ENCODE data around the gene MCUB.
"Not testable (repeated sequence)": the region's sequence is repeated elsewhere in the genome, so short reads cannot be mapped to it uniquely, and the experiment has no call there.

MCUB gene

DNA sequence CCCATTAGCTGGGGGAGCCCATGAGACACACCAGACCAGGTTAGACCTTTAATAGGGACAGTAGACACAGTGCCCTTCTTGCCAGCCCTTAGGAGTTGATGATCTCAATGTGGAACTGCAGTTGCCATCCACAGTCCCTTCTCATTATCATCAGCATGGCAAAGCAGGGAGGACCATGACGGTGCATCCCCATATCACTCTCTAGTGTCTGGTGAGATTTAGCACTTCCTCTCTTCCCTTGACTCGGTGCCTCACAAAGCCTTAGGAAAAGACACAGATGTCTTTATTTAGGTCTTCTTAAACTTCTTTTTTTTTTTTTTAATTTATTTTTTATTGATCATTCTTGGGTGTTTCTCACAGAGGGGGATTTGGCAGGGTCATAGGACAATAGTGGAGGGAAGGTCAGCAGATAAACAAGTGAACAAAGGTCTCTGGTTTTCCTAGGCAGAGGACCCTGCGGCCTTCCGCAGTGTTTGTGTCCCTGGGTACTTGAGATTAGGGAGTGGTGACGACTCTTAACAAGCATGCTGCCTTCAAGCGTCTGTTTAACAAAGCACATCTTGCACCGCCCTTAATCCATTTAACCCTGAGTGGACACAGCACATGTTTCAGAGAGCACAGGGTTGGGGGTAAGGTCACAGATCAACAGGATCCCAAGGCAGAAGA is 36.5 kb downstream of the MCUB start:
- H3K27ac ChIP-seq (ENCODE audit: low read depth, low read length); H3K9me3 ChIP-seq (ENCODE audit: control insufficient read depth in 5 of 5, low read length in 5 of 5); H3K36me3 ChIP-seq (ENCODE audit: control insufficient read depth in 5 of 5, insufficient read depth in 5 of 5, low read length in 5 of 5); H3K9ac ChIP-seq (ENCODE audit: low read length in 5 of 5); H3K4me1 ChIP-seq (ENCODE audit: control insufficient read depth in 5 of 5, insufficient read depth in 5 of 5, low read length in 5 of 5); H3K27me3 ChIP-seq (ENCODE audit: control insufficient read depth in 5 of 5, insufficient read depth in 4 of 5, low read length in 5 of 5); H3K4me3 ChIP-seq (ENCODE audit: low read depth in 1 of 5, low read length in 5 of 5): not testable (repeated sequence)

DNA sequence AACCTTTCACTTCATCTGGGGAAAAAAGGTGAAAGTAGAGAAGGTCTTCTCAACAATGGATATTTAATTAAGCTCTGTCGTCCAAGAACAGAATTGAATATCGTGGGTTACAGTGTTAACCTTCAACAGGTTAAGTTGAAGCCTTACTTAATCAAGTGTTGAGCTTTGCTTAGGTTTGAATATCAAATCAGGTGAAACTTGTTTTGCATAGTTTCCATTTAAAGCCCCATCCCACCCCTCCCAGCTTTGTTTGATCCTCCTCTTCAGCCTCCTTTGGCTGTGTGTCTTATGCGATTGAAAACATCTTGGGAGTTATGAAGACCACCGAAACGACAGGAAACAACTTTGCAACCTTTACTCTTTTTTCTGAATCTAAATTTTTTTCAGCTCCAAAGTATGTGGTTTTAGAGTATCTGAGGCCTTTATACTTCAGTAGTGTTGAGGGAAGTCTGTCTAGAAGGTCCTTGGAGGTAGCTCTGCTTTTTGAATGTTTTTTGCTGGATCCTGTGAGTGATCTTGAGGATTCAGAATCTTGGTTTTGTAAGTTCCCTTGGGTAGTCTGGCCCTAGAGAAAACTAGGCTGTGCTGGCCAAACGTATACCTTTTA is 39.1 kb downstream of the MCUB start:
- Histone ChIP-seq H3K4me3 (ENCODE audit: low read depth in 1 of 5, low read length in 5 of 5) (no peak overlapping the region), H3K4me1 (ENCODE audit: control insufficient read depth in 5 of 5, insufficient read depth in 5 of 5, low read length in 5 of 5) (no peaks in the 10 kb centered on the region), H3K27ac (ENCODE audit: low read depth, low read length) (no peak overlapping the region), H3K9me3 (ENCODE audit: control insufficient read depth in 5 of 5, low read length in 5 of 5) (no peaks in the 10 kb centered on the region), H3K36me3 (ENCODE audit: control insufficient read depth in 5 of 5, insufficient read depth in 5 of 5, low read length in 5 of 5) (no peaks in the 10 kb centered on the region), H3K9ac (ENCODE audit: low read length in 5 of 5) (no peak overlapping the region), H3K27me3 (ENCODE audit: control insufficient read depth in 5 of 5, insufficient read depth in 4 of 5, low read length in 5 of 5) (no peaks in the 10 kb centered on the region)

DNA sequence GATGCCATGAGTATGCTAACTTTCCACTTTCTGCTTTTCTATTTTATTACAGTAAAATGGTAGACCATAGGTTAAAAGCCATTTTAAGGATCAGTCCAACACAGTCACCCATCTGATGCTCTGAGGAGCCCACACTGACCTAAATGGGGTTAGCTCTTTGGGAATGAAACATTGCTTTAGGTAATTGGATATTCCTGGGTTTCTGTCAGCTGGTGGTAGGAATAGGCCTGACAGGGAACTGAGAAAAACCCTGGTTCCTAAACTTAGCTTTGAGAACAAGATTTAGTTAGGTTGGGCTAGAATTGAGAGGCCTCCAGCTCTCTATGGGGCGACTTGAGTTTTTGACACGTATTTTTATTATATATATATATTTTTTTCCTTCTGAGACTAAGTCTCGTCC is 40.4 kb downstream of the MCUB start:
- Histone ChIP-seq H3K27me3 (ENCODE audit: control insufficient read depth in 5 of 5, insufficient read depth in 4 of 5, low read length in 5 of 5) (no peaks in the 10 kb centered on the region), H3K36me3 (ENCODE audit: control insufficient read depth in 5 of 5, insufficient read depth in 5 of 5, low read length in 5 of 5) (no peaks in the 10 kb centered on the region), H3K4me3 (ENCODE audit: low read depth in 1 of 5, low read length in 5 of 5) (no peak overlapping the region), H3K27ac (ENCODE audit: low read depth, low read length) (no peak overlapping the region), H3K4me1 (ENCODE audit: control insufficient read depth in 5 of 5, insufficient read depth in 5 of 5, low read length in 5 of 5) (no peaks in the 10 kb centered on the region), H3K9me3 (ENCODE audit: control insufficient read depth in 5 of 5, low read length in 5 of 5) (no peaks in the 10 kb centered on the region), H3K9ac (ENCODE audit: low read length in 5 of 5) (no peak overlapping the region)

DNA sequence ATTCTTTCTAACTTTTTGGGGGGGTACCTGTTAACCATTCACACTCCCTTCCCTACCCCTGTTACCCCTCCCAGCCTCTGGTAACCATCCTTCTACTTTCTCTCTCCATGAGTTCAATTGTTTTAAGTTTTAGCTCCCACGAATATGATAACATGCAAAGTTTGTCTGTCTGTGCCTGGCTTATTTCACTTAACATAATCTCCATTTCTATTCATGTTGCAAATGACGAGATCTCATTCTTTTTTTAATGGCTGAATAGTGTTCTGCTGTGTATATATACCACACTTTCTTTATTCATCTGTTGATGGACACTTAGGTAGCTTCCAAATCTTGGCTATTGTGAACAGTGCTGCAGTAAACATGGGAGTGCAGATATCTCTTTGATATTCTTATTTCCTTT is 41.3 kb downstream of the MCUB start:
- Histone ChIP-seq H3K27me3 (ENCODE audit: control insufficient read depth in 5 of 5, insufficient read depth in 4 of 5, low read length in 5 of 5) (no peaks in the 10 kb centered on the region), H3K9me3 (ENCODE audit: control insufficient read depth in 5 of 5, low read length in 5 of 5) (no peaks in the 10 kb centered on the region), H3K4me3 (ENCODE audit: low read depth in 1 of 5, low read length in 5 of 5) (no peak overlapping the region), H3K9ac (ENCODE audit: low read length in 5 of 5) (no peak overlapping the region), H3K36me3 (ENCODE audit: control insufficient read depth in 5 of 5, insufficient read depth in 5 of 5, low read length in 5 of 5) (no peaks in the 10 kb centered on the region), H3K27ac (ENCODE audit: low read depth, low read length) (no peak overlapping the region), H3K4me1 (ENCODE audit: control insufficient read depth in 5 of 5, insufficient read depth in 5 of 5, low read length in 5 of 5) (no peaks in the 10 kb centered on the region)

DNA sequence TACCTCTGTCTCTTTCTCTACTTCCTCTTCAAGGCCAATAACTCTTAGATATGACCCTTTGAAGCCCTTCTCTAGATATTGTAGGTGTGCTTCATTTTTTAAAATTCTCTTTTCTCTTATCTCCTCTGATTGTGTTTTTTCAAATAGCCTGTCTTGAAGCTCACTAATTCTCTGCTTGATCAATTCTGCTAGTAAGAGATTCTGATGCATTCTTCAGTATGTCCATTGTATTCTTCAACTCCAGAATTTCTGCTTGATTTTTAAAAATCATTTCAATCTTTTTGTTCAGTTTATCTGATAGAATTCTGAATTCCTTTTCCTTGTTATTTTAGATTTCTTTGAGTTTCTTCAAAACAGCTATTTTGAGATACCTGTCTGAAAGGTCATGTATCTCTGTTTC is 47.9 kb downstream of the MCUB start:
- Histone ChIP-seq H3K4me3 (ENCODE audit: low read depth in 1 of 5, low read length in 5 of 5) (no peak overlapping the region), H3K9ac (ENCODE audit: low read length in 5 of 5) (no peak overlapping the region), H3K4me1 (ENCODE audit: control insufficient read depth in 5 of 5, insufficient read depth in 5 of 5, low read length in 5 of 5) (no peaks in the 10 kb centered on the region), H3K36me3 (ENCODE audit: control insufficient read depth in 5 of 5, insufficient read depth in 5 of 5, low read length in 5 of 5) (peaks cover 0 to 3% (median 0%) of the 10 kb centered on the region in 5 donors), H3K27ac (ENCODE audit: low read depth, low read length) (no peak overlapping the region), H3K27me3 (ENCODE audit: control insufficient read depth in 5 of 5, insufficient read depth in 4 of 5, low read length in 5 of 5) (no peaks in the 10 kb centered on the region), H3K9me3 (ENCODE audit: control insufficient read depth in 5 of 5, low read length in 5 of 5) (no peaks in the 10 kb centered on the region)

DNA sequence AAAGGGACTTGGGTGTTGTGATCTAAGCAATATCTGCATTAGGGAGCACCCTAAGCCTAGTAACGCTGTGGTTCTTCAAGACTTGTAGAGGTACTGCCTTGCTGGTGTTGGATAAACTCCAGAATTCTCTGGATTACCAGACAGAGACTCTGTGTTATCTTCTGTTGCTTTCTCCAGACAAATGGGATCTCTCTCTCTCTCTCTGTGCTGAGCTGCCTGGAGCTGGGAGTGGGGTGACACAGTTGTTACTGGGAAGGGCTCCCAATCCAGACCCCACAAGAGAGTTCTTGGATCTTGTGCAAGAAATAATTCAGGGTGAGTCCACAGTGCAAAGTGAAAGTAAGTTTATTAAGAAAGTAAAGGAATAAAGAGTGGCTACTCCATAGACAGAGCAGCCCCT is 48.8 kb downstream of the MCUB start:
- peaks cover 0 to 3% (median 0%) of the 10 kb centered on the region in 5 donors for H3K36me3 ChIP-seq (ENCODE audit: control insufficient read depth in 5 of 5, insufficient read depth in 5 of 5, low read length in 5 of 5)
- no peak overlapping the region for H3K9ac ChIP-seq (ENCODE audit: low read length in 5 of 5)
- no peak overlapping the region for H3K4me3 ChIP-seq (ENCODE audit: low read depth in 1 of 5, low read length in 5 of 5)
- no peak overlapping the region for H3K27ac ChIP-seq (ENCODE audit: low read depth, low read length)
- H3K27me3 ChIP-seq (ENCODE audit: control insufficient read depth in 5 of 5, insufficient read depth in 4 of 5, low read length in 5 of 5) = no peaks in the 10 kb centered on the region
- no peaks in the 10 kb centered on the region for H3K9me3 ChIP-seq (ENCODE audit: control insufficient read depth in 5 of 5, low read length in 5 of 5)
- no peaks in the 10 kb centered on the region for H3K4me1 ChIP-seq (ENCODE audit: control insufficient read depth in 5 of 5, insufficient read depth in 5 of 5, low read length in 5 of 5)

DNA sequence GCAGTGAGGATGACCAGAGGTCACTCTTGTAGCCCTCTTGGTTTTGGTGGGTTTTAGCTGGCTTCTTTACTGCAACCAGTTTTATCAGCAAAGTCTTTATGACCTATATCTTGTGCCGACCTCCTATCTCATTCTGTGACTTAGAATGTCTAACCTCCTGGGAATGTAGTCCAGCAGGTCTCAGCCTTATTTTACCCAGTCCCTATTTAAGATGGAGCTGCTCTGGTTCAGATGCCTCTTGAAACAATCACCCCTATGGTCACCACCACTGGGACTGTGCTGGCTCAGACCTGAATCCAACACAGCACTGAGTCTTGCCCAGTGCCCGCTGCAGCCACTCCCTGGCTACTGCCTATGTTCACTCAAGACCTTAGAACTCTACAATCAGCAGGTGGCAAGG is 49.4 kb downstream of the MCUB start:
- Histone ChIP-seq H3K36me3 (ENCODE audit: control insufficient read depth in 5 of 5, insufficient read depth in 5 of 5, low read length in 5 of 5) (peaks cover 0 to 3% (median 0%) of the 10 kb centered on the region in 5 donors), H3K4me1 (ENCODE audit: control insufficient read depth in 5 of 5, insufficient read depth in 5 of 5, low read length in 5 of 5) (no peaks in the 10 kb centered on the region), H3K4me3 (ENCODE audit: low read depth in 1 of 5, low read length in 5 of 5) (no peak overlapping the region), H3K27me3 (ENCODE audit: control insufficient read depth in 5 of 5, insufficient read depth in 4 of 5, low read length in 5 of 5) (no peaks in the 10 kb centered on the region), H3K9ac (ENCODE audit: low read length in 5 of 5) (no peak overlapping the region), H3K27ac (ENCODE audit: low read depth, low read length) (no peak overlapping the region), H3K9me3 (ENCODE audit: control insufficient read depth in 5 of 5, low read length in 5 of 5) (no peaks in the 10 kb centered on the region)

DNA sequence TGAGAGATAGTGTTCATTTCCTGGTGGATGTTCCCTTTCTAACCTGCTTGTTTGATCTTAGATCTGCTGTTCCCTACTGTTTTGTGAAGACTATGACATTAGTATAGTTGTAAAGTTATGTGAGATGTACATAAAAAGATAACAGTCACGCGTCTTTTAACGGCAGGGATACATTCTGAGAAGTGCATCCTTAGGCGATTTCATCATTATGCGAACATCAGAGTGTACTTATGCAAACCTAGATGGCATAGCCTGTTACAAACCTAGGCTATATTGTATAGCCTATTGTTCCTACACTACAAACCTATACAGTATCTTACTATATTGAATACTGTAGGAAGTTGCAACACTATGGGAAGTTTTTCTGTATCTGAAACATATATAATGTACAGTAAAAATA is 50.4 kb downstream of the MCUB start:
- peaks cover 0 to 3% (median 0%) of the 10 kb centered on the region in 5 donors for H3K36me3 ChIP-seq (ENCODE audit: control insufficient read depth in 5 of 5, insufficient read depth in 5 of 5, low read length in 5 of 5)
- no peak overlapping the region for H3K27ac ChIP-seq (ENCODE audit: low read depth, low read length)
- no peak overlapping the region for H3K9ac ChIP-seq (ENCODE audit: low read length in 5 of 5)
- no peaks in the 10 kb centered on the region for H3K9me3 ChIP-seq (ENCODE audit: control insufficient read depth in 5 of 5, low read length in 5 of 5)
- peaks cover 0 to 6% (median 0%) of the 10 kb centered on the region in 5 donors for H3K4me1 ChIP-seq (ENCODE audit: control insufficient read depth in 5 of 5, insufficient read depth in 5 of 5, low read length in 5 of 5)
- H3K27me3 ChIP-seq (ENCODE audit: control insufficient read depth in 5 of 5, insufficient read depth in 4 of 5, low read length in 5 of 5) = no peaks in the 10 kb centered on the region
- no peak overlapping the region for H3K4me3 ChIP-seq (ENCODE audit: low read depth in 1 of 5, low read length in 5 of 5)

DNA sequence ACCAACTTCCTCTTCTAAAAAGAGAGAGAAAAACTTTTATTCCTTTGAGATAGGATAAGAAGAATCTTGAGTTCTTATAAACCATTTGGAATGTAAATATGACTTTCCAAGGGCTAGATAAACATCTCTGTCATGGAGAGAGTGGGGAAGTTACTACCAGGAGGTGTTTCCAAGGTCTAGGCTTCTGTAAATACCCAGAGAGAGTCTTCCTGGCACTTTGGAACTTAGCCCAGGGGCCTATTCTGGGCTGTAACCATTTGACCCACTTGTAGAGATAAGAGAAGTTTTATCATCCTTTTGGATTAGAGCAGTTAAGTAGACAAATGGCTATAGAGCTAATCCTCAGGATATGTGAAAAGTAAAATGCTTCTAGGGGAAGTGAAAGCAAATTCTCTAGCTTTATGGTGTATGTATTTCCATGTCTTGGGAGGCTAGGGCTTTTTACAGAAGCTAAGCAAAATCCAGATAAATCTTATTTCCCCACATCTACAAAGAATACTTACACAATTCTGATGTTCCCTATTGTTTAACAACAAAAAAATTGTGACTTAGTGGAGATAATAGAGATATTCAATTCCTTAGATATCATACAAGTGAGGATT is 51.1 kb downstream of the MCUB start:
- Histone ChIP-seq H3K9me3 (ENCODE audit: control insufficient read depth in 5 of 5, low read length in 5 of 5) (no peaks in the 10 kb centered on the region), H3K27ac (ENCODE audit: low read depth, low read length) (no peak overlapping the region), H3K4me3 (ENCODE audit: low read depth in 1 of 5, low read length in 5 of 5) (no peak overlapping the region), H3K9ac (ENCODE audit: low read length in 5 of 5) (no peak overlapping the region), H3K36me3 (ENCODE audit: control insufficient read depth in 5 of 5, insufficient read depth in 5 of 5, low read length in 5 of 5) (peaks cover 0 to 3% (median 0%) of the 10 kb centered on the region in 5 donors), H3K4me1 (ENCODE audit: control insufficient read depth in 5 of 5, insufficient read depth in 5 of 5, low read length in 5 of 5) (peaks cover 0 to 6% (median 0%) of the 10 kb centered on the region in 5 donors), H3K27me3 (ENCODE audit: control insufficient read depth in 5 of 5, insufficient read depth in 4 of 5, low read length in 5 of 5) (no peaks in the 10 kb centered on the region)

DNA sequence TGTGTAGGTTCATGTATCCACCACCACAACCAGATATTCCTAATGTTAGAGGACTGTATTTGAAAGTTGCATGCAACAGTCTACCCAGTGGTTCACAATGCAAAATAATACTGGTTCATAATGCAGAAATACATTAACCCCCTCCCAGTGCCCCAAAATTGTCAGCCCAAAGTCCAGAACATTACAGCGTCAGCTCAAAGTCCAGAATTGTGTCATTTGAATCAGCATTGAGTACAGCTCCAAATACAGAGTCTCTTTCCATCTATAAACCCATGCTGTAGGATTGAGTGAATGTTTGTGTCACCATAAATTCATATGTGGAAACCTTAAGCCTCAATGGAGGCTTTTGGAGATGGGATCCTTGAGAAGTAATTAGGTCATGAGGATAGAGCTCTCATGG is 54.0 kb downstream of the MCUB start:
- Histone ChIP-seq H3K9ac (ENCODE audit: low read length in 5 of 5) (no peak overlapping the region), H3K27me3 (ENCODE audit: control insufficient read depth in 5 of 5, insufficient read depth in 4 of 5, low read length in 5 of 5) (no peaks in the 10 kb centered on the region), H3K27ac (ENCODE audit: low read depth, low read length) (no peak overlapping the region), H3K36me3 (ENCODE audit: control insufficient read depth in 5 of 5, insufficient read depth in 5 of 5, low read length in 5 of 5) (no peaks in the 10 kb centered on the region), H3K4me3 (ENCODE audit: low read depth in 1 of 5, low read length in 5 of 5) (no peak overlapping the region), H3K9me3 (ENCODE audit: control insufficient read depth in 5 of 5, low read length in 5 of 5) (no peaks in the 10 kb centered on the region), H3K4me1 (ENCODE audit: control insufficient read depth in 5 of 5, insufficient read depth in 5 of 5, low read length in 5 of 5) (peaks cover 0 to 6% (median 0%) of the 10 kb centered on the region in 5 donors)
